HG02840 (cell line): ENCODE measurements around the gene VN1R2.
"Not testable (repeated sequence)": the region's sequence is repeated elsewhere in the genome, so short reads cannot be mapped to it uniquely, and the experiment has no call there.

ENCODE experiments used
- ATAC-seq: cut with Tn5 transposase; IDR thresholded peaks from one replicate; pipeline ENCODE4 v1.9.1; 2021; ENCODE audit warnings: mild to moderate bottlenecking, moderate library complexity, moderate number of reproducible peaks; ENCODE audit not compliant: unreplicated experiment, low FRiP score

Gene VN1R2

GRCh38 chr19:53257715-53258342 lies at the start of gene VN1R2:
VN1R2 (plus strand) TSS chr19:53258292; CDS start chr19:53258376, 84 bp downstream.
- ATAC-seq, result not testable (repeated sequence)

GRCh38 chr19:53211554-53211953 lies 46.5 kb upstream of the VN1R2 start:
- ATAC-seq, result not testable (repeated sequence)

DNA sequence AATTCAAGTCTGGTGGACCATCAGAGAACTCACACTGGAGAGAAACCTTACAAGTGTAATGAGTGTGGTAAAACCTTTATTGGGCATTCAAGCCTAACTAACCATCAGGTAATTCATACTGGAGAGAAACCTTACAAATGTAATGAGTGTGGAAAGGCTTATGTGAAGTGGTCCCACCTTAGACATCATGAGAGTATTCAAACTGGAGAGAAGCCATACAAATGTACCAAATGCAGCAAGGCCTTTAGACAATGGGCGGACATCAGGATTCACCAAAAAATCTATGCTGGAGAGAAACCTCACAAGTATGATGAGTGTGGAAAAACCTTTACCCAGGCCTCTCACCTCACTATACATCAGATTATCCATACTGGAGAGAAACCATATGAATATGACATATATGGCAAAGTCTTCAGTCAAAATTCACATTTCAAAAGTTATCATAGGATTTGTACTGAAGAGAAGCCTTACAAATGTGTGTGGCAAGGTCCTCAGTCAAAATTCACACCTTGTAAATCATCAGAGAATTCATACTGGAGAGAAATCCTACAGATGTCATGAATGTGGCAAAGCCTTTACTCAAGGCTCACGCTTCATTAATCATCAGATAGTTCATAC lies 45.3 kb upstream of the VN1R2 start:
- ATAC-seq, result no peak

DNA sequence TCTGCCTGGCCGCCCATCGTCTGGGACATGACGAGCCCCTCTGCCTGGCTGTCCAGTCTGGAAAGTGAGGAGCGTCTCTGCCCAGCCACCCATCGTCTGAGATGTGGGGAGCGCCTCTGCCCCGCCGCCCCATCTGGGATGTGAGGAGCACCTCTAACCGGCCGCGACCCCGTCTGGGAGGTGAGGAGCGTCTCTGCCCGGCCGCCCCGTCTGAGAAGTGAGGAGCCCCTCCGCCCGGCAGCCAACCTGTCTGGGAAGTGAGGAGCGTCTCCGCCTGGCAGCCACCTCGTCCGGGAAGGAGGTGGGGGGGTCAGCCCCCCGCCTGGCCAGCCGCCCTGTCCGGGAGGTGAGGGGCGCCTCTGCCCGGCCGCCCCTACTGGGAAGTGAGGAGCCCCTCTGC lies 35.4 kb upstream of the VN1R2 start:
- ATAC-seq, result not testable (repeated sequence)

- no peak for ATAC-seq
Measured at GRCh38 chr19:53224606-53225005, 33.5 kb upstream of the VN1R2 start.

DNA sequence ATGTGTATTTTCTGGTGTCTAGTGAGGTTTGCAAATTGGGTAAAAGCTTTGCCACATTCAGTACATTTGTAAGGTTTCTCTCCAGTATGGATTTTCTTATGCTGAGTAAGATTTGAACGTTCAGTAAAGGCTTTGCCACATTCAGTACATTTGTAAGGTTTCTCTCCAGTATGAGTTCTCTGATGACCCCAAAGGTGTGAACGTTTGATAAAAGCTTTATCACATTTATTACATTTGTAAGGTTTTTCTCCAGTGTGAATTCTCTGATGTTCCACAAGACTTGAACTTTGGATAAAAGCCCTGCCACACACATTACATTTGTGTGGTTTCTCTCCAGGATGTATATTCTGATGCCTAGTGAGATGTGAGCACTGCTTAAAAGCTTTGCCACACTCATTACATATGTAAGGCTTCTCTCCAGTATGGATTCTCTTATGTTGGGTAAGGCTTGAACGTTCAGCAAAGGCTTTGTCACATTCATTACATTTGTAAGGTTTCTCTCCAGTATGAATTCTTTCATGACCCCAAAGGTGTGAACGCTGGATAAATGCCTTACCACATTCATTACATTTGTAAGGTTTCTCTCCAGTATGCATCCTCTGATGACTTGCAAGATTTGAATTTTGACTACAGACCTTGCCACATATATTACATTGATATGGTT lies 20.8 kb upstream of the VN1R2 start:
- no peak for ATAC-seq

GRCh38 chr19:53246498-53246897 lies 11.6 kb upstream of the VN1R2 start:
- ATAC-seq, result no peak

- ATAC-seq, result no peak
Measured at GRCh38 chr19:53254411-53255341, 3.4 kb upstream of the VN1R2 start, which contains the start of gene ZNF677. ZNF677 (minus strand) TSS chr19:53254873; CDS start chr19:53251550, 3,323 bp downstream.

DNA sequence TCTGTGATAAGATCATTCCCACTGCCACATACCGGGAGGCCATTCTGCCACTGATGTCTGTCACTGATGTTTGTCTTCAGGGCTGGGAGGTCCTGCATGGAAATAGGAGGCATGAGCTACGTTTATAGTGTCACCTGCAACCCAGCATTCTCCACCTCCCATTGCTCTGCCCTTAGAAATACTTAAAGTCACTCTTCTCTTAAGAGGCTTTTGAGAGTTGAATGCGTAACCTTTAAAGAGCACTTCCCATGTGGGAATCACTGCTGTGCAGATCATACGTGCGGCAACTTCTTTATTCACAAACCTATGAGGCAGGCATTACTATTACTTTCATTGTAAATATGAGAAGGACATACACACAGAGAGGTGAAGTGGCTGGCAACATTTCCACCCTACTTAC lies 9.5 kb downstream of the VN1R2 start, which contains the start of gene VN1R4:
TSS of gene VN1R4 (minus strand) at position 101 of the 400 bp plus-strand sequence. CDS start at position 43, 58 bp downstream.
- not testable (repeated sequence) for ATAC-seq

DNA sequence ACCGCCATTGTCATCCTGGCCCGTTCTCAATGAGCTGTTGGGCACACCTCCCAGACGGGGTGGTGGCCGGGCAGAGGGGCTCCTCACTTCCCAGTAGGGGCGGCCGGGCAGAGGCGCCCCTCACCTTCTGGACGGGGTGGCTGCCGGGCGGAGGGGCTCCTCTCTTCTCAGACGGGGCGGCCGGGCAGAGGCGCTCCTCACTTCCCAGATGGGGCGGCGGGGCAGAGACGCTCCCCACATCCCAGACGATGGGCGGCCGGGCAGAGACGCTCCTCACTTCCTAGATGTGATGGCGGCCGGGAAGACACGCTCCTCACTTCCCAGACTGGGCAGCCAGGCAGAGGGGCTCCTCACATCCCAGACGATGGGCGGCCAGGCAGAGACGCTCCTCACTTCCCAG lies 11.8 kb downstream of the VN1R2 start:
- ATAC-seq, result not testable (repeated sequence)

GRCh38 chr19:53272044-53272443 lies 14.0 kb downstream of the VN1R2 start:
- ATAC-seq, result no peak

DNA sequence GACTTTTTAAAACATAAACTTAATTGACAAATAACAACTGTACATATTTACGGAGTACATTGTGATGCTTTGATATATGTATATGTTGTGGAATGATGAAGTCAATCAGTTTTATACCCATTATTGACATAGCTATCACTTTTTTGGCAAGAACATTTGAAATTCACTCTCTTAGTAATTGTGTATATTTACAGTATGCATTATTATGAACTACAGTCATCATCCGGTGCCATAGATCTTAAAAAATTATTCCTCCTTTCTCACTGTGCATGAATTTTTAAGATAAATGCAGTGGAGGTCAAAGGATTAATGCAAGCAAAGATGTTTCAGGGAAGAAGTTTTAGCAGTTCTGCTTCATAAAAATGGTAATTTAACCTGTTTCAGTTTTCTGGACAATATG lies 17.4 kb downstream of the VN1R2 start:
- no peak for ATAC-seq

DNA sequence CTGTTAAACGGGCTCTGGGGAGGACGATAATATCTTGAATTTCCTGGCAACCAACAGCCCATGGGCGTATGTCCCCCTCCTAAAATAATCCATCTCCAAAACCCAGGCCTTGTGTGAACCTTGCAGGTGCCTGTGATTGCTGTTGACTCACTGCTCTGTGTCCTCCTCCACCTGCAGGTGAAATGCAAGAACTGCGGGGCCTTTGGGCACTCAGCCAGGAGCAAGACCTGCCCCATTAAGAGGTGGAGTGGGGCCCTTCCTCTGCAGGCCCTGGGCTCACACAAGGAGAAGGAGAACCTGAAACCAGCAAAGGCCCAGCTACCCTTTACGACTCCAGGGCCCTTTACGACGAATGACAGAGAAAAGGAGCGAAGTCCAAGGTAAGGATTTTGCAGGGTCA lies 23.9 kb downstream of the VN1R2 start:
- not testable (repeated sequence) for ATAC-seq

DNA sequence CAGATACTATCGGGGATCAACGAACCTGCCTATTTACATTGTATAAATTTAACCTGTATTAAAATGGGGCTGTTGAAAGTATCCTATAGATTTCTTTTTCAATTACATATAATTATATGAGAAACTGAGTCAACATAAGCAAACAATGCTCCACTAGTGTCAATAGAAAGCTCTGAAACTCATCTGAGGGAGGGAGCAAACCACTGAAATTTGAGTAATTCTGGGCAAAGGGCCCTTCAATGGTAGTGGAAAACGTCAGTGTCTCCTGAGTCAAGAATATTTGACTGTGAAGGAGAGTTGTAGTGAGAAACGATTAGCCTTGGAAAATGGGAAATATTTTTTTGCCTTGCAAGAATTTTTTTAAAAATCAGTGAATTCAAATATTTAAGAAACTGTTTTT lies 27.0 kb downstream of the VN1R2 start:
- no peak for ATAC-seq

DNA sequence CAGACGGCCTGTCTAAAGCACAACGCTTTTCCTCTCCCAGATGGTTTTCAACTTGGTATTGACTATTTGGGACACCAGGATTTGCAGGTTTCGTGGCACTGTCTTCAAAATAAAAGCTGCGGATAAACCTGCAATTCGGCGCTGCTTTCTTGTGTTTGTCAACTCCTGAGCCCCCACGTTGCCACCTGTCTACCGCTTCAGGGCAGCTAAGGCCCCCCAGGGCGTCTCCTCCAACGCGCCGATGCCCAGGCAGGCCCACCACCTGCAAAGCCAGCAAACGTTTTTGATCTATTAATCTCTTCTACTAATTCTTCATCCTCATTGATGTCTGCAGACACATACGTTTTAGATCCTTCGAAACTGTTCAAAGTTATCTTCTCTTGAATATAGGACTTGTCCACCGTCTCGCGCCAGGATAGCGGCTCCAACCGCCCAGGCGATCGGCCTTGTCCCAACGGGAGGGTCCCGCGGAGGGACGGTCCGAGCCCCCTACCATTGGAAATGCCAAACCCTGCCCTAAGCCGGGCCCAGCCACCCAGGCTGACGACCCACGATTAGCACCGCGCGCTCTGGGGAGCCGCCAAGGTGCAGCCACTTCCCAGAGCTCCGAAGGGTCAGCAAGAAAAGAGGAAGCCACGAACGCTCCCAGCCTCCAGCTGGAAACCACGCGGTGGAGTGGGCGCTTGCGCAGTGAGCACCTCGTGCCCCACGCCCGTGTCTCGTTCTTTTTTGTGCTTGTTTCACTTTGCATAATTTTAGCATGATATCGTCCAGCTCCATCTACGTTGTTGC lies 32.9 kb downstream of the VN1R2 start:
- no peak for ATAC-seq

GRCh38 chr19:53294786-53295441 lies 36.8 kb downstream of the VN1R2 start:
- no peak for ATAC-seq

- ATAC-seq, result not testable (repeated sequence)
Measured at GRCh38 chr19:53301341-53301740, 43.2 kb downstream of the VN1R2 start.

- no peak for ATAC-seq
Measured at GRCh38 chr19:53308339-53308811, 50.3 kb downstream of the VN1R2 start.
